C1 segment of cervical spinal cord (tissue), 14 donors: ENCODE results near the gene TMEM163.

ENCODE experiments used
- DNase-seq, 14 donors: peaks; one replicate each; lab custom pipeline; 2025; lab: John Stamatoyannopoulos, UW

Gene TMEM163

GRCh38 chr2:134440336-134440909, 278.4 kb downstream of the TMEM163 start:
- DNase-seq, result no peak

- DNase-seq, result no peak
These were observed 280.4 kb downstream of the TMEM163 start for GRCh38 chr2:134438371-134438770.

GRCh38 chr2:134436706-134437105, 282.1 kb downstream of the TMEM163 start:
- DNase-seq, result no peak

- no peak for DNase-seq
These were observed 282.9 kb downstream of the TMEM163 start for GRCh38 chr2:134435936-134436335.

DNA sequence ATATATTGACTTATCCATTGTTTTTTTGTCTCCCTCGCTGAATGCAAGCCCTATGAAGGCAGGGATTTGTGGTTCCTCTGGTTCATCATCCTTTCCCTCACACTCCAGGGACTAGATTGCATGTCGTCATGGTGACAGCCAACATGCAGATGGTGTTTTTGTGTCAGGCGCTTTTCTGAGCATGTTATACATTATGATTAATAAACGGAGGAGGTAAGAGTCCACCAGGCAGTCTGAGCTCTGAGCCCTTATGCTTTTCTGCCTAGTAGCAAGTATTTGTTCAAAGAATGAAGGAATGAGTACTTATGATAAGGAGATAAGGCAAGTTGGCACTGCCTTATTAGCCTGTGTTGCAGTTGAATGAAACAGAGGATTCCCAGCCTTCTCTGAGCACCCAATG, 283.3 kb downstream of the TMEM163 start:
- DNase-seq, result no peak

DNA sequence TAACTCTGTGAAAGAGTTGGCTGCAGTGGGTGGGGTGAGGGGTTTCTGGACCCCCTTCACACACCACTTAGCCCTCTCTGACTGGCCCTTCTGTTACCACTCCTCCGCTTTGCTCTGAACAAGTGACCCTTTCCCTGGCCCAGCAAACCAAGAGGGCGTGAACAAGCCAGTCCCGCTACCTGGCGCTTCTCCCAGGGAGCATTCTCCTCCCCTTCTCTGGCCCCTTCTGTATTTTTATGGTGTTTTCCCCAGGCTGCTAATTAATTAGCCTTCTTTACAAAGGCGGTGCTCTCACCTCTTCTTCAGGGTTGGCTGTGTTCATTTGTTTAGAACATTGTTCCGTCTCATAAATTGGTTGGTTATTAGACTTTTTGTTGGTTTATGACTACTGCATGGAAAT, 284.8 kb downstream of the TMEM163 start:
- DNase-seq, result peak in 1 of 14 donors; percentile 20

DNA sequence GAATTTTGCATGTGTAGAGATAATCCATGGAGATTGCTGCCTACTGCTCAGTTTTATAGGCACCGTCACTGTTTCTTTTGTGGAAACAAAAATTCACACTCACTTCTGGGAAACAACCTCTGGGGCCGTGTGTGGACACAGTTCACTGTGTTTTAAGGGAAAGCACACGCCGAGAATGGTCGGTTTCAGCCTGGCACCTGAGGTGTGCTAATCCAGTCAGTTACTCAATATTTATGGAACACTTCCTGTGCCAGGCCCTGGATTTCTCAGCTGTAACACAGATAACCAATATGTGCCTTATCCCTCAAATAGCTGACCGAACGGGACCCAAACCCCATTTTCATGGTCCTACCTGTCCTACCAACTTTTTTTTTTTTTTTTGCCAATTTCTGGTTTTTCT, 285.3 kb downstream of the TMEM163 start:
- DNase-seq, result no peak

DNA sequence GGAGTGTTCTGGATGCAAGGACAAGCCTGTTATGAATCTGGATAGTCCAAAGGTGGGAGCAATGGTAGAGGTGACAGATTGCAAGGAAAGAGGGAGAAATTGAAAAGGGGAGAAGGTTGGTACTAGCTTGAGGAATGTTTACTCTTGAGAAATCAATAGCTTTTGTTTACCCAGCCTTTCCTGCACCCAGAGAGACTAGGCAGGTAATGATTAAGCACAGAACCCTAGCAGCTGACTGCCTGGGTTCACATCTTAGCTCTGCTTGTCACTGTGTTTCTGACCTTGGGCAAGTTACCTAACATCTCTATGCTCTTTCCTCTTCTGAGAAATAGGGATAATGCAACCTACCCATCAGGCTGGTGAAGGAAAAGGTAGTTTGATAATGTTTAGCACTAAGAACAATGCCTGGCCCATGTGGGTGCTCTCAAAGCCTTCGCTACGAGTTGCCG, 286.3 kb downstream of the TMEM163 start:
- no peak for DNase-seq

DNA sequence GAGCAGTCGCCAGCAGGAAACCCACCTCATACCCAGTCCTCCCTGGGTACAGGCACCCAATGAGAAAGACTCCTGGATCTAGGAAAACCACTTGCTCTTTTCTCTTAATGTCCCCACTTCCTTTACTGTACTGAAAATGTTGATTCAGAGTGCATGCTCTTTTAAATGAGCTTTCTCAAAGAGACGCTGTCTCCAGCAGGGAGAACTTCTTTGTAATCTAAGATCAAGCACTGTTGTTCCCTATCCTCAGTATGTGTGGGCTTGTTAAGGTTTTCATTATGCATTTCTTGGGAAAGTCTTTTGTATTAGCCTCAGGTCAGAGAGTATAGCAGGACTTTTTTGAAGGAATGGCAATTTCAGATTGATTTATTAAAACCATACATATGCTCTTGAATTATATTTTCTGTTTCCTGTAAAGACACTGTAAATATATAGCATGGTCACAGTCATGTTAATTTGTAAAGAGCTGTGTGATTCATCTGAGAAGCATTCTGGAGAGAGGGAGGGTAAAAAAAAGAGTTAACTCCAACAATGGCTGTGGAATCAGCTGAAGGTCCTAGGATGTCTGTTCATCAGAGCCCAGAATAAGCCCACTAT, 286.9 kb downstream of the TMEM163 start:
- no peak for DNase-seq

DNA sequence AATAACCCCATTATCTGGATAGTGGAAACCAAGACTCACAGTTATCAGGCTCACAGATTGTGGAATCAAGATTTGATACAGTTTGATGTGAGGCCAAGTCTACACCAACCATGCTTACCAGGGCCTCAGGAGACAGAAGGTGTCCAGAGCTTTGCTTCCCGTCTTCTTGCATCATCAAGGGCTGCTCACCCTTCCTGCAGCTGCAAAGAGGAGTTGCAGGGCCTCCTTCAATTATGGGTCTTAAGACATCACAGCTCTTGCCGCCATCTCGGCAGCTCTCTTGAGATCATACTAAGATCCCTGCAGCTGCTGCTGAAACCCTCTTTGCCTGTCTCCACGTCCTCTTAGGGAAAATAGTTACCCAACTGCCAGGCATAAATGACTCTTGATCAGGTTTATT, 288.9 kb downstream of the TMEM163 start:
- no peak for DNase-seq

DNA sequence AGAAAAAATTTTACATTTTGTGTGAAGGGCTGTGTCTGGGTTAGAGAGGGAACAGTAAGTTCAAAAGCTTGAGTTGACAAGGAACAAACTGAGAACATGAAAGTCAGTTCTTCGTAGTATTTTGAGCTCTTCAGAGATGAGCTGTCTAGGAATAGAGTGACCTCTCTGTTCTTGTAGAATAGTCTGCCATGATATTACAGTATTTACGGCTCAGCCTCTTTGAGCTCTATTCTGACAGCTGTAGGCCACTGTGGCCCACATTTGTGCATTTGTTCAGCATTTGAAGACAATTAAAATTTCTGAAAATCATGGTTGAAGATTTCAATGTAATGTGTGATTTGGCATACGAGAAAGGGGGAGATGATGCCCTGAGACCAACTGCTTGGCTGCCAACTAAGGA, 292.1 kb downstream of the TMEM163 start:
- no peak for DNase-seq

GRCh38 chr2:134425724-134426496, 292.9 kb downstream of the TMEM163 start:
- no peak for DNase-seq

GRCh38 chr2:134421556-134422328, 297.1 kb downstream of the TMEM163 start:
- no peak for DNase-seq

DNA sequence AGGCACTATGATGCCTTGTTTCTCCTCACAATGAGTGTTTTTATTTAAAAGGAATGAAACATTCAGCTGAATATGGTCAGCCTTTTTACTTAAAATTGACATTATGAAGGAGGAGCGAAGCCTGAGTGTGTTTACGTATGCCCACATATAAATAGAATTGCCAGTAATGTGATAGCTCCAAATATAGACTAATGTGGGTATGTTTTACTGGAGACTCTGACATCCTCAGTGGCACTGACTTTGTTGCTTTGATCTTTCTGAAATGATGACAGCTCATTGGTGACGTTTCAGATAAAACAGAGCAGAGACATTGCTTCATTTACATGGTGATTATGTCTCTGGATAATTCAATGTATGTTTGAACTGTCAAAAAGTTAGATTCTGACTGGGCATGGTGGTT, 297.9 kb downstream of the TMEM163 start:
- no peak for DNase-seq

DNA sequence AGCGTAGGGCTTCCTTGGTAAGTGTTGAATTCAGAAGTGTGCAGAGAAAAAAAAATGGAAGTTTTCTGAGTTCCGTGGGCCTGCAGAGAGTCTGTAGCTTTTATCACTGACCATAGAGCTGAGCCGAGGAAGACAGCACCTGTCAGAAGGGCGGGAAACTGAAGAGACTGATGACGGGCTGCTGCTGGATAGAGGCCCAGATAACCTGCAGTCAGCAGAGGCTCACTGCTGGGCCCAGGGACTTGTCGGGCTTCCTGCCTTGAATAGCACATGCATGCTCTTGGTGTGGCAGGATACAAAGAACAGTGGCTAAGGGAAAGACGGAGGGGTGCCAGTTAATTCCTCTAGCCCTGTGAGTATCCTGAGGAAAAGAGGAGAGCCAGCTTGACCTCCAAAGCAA, 298.5 kb downstream of the TMEM163 start:
- DNase-seq, result peak in 2 of 14 donors; percentile 15 to 70

- no peak for DNase-seq
These were observed 300.7 kb downstream of the TMEM163 start for GRCh38 chr2:134417968-134418582.

GRCh38 chr2:134416637-134417036, 302.2 kb downstream of the TMEM163 start:
- DNase-seq, result no peak

GRCh38 chr2:134416018-134416417, 302.8 kb downstream of the TMEM163 start:
- no peak for DNase-seq

- no peak for DNase-seq
These were observed 304.9 kb downstream of the TMEM163 start for GRCh38 chr2:134413912-134414311.

DNA sequence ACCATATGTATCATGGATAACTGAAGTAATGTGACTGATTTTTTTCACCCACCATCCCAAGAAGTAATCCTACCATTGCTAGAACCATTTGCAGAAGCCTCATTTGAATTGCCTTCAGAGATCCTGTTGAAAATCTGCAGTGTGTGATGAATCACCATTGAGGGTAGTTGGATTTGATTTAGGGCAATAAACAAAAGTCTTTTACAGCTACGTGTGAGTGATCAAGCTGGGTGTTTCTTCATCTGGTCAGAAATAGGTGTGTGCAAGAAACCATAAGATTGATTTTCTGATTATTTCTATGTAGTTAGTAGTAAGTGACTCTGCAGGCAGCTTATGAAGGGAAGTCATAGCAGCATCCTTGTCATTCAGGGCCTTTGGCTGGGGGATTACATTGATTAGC, 305.4 kb downstream of the TMEM163 start:
- peak in 1 of 14 donors; percentile 29 for DNase-seq

- DNase-seq, result peak in 8 of 14 donors; percentile 31 to 80 (median 61)
These were observed 306.2 kb downstream of the TMEM163 start for GRCh38 chr2:134412639-134412999.
